Activated T-cell treated with anti-CD3 and anti-CD28 coated beads, Interleukin-2, amount 50 U/mL, for 48 hours (primary cell): ENCODE data around the gene EPRS1.
A peak's percentile ranks its signal among the peaks of the same experiment; 100 is the strongest.
"Not testable (repeated sequence)": the region's sequence is repeated elsewhere in the genome, so short reads cannot be mapped to it uniquely, and the experiment has no call there.

Source experiments
- DNase-seq, 2 experiments: peaks; one replicate each; pipeline ENCODE4 v3.0.0-alpha.2; 2020

The EPRS1 gene

DNA sequence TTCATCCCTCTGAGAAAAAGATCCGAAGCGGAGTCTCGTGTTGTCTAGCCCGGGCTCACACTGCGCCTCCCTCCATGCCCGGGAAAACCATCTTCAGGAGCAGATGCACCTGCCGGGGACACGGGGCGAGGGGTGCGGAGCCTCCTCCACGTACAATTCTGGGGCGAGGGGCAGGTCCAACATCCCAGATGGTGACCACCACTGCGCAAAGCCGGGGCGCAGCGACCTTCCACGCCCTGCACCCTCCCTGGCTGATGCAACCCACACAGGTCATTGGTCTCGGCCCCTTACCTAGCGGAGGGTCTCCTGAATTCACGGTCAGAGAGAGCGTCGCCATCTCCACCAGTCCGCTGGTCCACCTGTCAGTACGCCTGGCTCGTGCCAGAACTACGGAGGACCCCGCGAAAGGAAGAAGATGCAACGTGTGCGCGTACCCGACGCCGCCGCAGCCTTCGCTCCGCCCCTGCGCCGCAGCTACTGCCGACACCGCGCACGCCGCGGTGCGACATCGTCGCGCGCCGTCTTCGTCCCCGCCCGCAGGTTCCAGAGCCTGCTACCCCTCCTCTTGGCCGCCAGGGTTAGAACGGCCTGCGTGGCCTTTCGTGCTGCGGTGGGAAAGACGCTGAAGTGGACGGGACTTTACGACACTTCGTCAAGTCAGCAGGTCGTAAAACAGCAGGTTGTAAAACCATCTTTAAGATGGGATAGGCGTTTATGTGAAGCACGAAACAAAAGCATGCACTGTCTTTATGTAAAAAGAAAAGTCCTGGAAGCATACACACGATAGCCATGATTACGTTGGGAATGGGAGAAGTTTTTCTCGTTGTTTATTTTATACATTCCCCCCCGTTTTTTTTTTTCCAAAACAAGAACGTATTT, at the start of gene EPRS1:
EPRS1 (minus strand) TSS at position 454 of the 879 bp plus-strand sequence; CDS start at position 337, 117 bp downstream.
- peak; percentile 91 to 95 for DNase-seq

DNA sequence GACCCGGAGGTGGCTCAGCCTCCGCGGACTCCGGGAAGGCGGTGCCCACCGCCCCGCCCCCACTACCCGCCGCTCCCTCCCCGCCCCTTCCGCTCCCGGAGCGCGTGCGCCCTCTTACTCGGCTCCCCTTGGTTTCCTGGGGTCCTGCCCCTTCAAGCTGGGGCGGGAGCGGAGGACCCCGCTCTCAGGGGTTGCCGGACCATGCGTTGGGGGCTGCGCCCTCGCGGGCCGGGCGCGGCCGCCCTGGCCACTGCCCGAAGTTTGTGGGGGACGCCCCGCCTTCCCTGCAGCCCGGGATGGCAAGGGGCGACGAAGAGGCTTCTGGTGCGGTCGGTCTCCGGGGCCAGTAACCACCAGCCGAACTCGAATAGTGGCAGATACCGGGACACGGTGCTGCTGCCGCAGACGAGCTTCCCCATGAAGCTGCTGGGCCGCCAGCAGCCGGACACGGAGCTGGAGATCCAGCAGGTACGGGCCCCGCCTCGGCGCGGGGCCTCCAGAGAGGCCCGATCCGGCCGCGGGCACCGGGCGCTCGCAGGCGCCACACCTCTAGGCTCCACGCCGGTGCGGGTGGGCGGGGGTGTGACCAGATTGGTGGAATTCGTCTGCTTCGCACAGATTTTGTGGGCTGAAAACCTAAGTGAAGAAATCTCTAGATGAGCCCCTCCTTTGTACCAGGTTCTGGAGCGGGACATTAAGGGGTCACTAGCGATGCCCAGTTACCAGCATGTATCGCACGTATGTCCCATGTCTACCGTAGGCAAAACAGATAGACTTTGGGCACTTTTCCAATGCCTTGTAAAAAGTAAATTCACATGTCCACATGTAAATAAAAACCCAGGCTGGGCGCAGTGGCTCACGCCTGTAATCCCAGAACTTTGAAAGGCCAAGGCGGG, 48.0 kb upstream of the EPRS1 start, which contains the start of gene IARS2:
IARS2 (plus strand) TSS at position 117 of the 896 bp plus-strand sequence; CDS start at position 202, 85 bp downstream.
- peak; percentile 92 to 94 for DNase-seq

DNA sequence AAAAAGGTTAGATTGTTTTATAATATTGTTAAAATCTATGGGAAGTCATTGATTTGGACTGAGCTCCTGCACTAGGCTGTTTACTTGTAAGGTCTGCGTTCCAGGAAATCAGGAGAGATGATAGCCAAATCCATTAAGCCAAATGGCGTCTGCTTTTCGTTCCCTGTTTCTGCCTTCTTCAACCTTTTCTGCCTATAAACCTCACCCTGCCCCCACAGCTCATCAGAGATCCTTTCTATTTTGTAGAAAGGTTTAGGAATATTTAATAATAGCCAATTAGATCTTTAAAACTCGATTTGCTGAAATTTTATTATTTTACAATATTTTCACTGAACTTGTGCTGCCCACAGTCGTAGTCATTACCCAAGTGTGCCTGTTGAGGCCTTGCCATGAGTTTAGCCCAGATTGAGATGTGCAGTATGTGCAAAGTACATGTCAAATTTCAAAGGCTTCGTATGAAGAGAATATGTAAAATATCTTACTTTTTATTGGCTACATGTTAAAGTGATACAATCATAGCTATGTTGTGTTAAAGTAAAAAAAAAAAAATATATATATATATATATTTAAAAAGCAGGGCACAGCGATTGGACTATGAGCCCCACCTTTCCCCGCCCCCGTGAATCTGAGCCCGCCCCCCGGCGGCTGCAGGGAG, 47.2 kb upstream of the EPRS1 start:
- DNase-seq, result no peak

DNA sequence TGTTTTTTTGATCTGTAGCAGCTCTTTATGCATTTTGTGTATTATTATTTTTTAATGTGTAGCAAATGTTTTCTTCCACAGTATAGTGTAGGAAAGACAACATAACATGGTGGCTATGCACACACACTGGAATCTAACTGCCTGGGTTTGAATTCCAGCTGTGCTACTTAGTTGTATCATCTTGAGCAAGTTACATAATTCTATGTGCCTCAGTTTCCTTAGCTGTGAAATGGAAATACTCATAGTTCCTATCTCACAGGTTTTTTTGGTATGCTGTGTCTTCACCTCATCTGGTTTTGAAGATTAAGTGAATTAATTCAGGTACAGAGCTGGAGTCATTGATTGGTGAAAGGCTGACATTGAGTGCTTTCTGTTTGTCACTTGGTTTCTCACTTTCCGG, 46.4 kb upstream of the EPRS1 start:
- no peak for DNase-seq

DNA sequence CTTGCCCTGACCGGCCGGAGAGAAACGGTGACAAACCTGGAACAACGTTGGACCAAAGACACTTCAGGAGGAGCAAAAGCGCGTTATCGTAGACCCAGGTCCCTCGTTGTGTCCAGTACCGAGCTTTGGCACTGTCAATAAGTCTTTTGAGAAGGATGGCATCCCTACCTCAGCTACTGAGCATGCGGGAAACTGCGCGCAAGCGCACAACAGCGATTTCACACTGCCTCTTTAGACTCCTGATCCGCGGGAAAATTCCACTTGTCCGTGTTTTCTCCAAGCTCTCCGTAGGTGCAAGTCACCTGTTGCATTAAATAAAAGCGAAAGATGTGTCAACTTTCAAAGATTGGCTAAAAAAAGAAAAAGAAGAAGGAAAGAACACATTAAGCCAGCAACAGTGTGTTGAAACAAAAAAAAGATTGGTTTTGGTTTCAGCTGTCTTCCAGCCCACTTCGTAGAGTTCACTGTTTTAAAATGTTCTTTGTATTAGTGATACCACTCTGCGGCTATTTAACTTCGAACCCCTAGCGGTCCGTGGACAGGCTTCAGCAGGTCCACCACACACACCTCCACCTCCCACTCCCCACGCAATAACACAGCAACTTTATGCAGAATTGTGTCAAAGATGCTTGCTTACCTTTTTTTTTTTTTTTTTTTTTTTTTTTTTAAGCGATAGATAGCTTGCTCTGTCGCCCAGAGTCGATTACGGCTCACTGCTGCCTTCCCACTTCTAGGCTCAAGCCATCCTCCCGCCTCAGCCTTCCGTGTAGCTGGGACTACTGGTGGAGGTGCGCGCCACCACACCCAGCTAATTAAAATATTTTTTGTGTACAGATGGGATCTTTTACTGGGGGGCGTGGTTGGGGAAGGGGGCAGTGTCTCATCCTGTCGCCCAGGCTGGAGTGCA, 43.6 kb upstream of the EPRS1 start, which contains the start of gene BPNT1:
BPNT1 (minus strand) TSS at position 139 of the 907 bp plus-strand sequence. CDS start 9,942 bp downstream, outside the sequence.
- DNase-seq, result peak; percentile 98 to 99

DNA sequence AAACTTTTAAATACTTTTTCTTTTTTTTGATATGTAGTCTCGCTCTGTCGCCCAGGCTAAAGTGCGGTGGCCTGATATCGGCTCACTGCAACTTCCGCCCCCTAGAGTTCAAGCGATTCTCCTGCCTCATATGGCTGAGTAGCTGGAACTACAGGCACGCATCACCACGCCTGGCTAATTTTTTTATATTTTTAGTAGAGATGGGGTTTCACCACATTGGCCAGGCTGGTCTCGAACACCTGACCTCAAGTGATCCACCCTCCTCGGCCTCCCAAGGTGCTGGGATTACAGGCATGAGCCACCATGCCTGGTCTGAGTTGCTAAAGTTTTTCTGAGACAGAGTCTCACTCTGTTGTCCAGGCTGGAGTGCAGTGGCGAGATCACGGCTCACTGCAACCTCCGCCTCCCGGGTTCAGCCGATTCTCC, 40.0 kb upstream of the EPRS1 start:
- DNase-seq, result not testable (repeated sequence)

DNA sequence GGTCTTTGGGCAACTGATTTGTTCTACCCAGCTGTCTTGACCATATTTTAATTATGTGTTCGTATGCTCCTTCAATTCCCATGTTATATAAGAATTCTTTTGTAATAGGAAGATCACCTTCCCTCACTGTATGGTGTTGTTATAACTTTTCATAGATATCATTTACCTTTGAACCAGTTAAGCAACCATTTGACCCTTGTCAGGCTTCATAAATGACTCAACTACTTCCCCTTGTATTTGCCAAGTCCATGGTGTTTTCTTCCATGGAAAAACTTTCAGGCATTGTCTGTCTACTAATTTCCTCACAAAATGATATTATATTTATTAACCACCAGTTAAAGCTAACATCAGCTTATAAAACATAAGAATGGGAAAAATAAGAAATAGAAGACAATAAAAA, 38.2 kb upstream of the EPRS1 start:
- no peak for DNase-seq

DNA sequence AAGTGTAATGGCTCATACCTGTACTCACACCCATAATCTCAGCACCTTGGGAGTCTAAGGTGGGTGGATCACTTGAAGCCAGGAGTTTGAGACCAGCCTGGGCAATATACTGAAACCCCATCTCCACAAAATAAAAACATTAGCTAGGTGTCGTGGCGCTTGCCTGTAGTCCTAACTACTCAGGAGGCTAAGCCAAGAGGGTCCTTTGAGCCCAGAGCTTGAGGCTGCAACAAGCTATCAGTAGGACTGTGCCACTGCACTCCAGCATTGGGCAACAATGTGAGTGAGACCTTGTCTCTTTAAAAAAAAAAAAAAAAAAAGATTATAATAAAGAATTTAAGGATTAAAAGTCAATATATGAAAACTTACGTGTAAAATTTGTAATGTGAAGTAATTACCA, 31.6 kb upstream of the EPRS1 start:
- no peak for DNase-seq

DNA sequence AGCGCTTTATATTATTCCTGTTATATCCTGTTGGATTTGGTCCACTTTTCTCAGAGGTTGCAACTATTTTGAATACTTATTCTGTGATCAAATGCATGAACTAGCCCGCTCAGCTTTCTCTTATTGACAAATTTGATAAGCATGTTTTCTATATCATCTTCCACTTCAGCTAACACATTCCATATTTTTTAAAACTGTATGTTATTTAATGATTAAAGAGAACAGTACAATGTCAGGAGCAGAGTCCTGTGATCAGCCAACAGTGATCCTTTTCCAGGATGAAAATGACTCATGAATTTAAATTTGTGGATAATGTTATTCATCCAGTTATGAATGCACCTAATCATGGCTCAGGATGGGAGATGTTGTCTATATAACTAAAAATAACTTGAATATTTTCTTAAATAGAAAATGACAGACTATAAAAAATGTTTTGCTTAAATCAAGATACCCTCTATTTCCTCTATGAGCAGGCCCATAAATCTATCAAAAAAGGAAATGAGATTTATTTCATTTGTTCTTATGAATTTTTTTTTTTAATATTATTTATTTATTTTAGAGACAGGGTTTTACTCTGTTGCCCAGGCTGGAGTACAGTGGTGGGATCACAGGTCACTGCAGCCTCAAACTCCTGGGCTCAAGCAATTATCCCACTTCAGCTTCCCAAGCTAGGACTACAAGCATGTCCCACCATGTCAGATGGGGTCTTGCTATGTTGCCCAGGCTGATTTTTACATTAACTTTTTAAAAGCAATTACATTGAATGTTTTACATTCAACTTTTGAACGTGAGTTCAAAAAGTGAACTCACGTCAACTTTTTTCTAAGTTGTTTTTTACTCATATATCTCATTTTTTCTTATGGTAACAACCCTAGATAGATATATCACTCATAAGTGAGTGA, 30.8 kb upstream of the EPRS1 start:
- DNase-seq, result no peak

DNA sequence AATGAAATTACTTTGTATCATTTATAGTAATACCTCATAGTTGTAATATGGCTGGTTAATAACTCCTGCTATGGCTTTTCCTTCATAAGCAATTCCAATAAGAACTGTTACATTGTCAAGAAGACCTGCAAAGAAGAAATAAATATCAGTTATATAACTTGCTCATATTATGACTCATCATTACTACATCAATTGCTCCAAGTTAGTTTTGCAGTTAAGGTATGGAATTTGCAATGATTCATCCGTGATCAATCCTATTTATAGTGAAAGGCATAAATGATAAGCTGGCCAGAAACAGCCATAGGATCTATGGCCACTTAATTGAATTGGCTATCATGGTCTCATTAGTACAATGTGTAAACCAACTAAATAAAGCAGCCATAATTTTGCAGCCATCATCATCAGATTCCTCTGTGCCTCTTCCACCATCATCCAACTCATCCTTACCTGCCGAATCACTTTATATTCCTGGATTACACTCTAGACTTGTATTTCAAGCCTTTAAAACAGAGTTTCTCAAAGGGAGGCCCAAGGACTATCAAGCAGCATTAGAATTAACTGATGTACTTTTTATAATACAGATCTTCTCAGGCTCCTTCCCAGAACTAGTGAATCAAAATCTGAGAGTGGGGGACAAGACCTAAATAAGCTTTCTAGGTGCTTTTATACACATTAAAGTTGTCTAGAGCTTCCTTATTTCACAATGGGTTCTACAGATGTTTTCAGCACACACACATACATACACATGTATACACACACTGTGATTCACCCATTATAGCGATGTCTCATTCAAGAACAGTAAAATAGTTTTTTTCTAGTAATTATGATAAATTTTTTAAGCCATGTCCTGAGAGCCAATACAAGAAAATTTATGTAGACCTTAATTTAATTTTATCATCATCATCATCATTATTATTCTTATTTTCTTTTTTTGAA, 21.2 kb upstream of the EPRS1 start:
- DNase-seq, result no peak

DNA sequence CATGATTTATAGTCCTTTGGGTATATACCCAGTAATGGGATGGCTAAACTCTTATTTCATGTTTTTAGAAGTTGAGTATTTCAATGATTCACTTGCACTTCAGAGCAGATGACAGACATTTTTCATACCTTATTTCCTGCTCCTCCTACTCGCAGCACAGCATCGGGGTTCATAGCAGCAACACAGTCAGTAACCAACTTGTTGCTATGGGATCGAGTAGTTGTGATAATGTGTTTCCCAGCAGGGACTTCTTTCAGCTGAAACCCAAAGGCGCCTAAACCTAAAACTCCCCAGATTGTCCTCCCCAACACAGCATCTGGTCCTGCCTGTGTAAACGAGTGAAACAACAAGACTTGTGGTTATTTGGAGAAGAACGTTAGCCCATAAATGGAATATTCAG, 16.3 kb upstream of the EPRS1 start:
- no peak for DNase-seq

DNA sequence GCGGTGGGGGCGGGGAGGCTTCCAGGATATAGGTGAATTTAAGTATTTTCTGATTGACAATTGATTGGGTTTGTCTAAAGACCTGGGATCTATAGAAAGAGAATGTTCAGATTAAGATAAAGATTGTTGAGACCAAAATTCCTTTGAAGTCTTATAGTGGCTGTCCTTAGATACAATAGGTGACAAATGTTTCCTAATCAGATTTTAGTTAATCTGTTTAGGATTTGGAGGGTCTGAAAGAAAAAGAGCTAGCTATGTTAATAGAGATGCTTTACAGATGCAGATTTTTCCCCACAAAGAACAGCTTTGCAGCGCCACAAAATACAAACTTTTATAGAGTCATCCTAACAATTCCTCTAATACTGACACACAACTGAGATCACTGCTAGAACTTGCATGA, 14.6 kb upstream of the EPRS1 start:
- DNase-seq, result no peak

DNA sequence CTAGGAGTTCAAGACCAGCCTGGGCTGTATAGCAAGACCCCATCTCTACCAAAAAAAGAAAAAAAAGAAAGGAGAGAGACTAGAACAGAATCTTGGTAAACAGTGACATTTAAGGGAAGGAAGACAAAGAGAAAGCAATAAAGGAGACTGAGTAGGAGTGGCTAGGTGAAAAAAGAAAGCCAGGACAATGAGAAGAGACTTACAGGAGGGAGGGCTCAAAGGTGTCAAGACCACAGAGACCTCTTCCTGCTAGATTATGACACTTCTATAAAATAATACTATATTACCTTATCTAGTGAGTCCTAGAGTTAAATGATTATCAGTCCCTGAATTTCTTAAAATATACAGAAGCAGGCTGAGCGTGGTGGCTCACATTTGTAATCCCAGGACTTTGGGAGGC, 10.1 kb upstream of the EPRS1 start:
- DNase-seq, result no peak

DNA sequence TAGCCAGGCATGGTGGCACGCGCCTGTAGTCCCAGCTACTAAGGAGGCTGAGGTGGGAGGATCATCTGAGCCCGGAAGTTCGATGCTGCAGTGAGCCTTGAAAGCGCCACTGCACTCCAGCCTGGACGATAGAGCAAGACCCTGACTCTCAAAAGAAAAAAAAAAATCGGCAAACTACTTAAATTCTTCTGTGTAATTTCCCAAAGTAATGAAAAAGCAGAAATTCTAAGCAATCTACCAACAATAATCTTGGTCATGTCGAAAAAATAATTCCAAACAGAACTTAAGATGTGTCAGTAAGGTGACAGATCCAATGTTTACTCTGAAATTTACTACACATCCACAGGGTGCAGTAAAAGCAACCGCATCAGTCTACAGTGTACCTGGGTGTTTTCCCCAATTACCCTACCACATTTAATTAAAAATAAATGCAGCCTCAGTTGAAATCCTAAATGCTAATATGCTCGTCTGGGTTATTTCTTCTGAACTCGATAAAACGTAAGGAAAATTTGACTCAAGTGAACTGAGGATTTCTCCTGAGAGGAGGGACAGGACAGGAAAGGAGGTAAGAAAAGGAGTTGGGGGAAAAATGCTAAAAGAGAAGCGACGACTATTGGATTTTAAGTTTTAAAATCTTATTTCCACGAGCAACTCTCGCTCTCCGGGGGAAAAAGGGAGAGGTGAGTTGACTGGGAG, 801 bp downstream of the EPRS1 start:
- DNase-seq, result no peak

DNA sequence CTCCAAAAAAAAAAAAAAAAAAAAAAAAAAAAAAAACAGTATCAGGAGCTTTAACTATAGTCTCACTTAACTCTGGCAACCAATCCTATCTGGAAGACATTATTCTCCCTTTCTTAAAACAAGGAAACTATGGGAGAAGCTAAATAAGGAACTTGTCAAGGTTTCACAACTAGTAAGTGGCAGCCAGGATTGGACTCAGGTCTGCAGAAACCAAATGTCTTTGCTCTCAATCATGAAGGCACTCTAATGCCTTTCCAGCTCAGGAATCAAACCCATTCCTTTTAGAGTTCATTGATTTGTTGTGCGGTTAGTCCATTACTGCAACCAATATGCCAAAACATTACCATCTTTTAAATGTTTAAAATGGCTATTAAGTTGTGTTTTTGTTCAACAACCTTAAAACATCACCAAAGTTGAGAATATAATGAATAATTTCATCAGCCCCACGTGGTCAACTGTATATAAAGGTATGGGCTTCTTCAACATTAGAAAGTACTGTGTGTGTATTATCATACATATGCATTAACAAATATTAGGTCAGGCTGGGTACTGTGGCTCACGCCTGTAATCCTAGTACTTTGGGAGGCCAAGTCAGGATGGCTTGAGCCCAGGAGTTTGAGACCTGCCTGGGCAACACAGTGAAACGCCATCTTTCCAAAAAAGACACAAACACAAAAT, 1.5 kb downstream of the EPRS1 start:
- no peak for DNase-seq

DNA sequence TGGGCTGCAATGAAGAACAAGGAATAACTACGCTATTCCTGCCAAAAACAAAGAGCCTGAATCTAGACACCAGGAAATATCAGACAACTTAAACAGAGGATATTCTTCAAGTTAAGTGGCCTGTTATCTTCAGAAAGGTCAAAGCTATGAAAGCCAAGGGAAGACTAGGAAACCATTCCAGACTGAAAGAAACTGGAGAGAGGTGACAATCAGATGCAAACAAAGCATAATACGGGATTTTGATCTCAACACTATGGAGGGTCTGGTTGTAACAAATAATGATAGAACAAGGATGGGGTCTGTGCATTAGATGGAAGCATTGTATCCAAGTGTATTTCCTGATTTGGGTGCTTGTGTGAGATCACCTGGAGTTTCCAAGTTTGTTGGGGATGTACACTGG, 2.7 kb downstream of the EPRS1 start:
- no peak for DNase-seq

DNA sequence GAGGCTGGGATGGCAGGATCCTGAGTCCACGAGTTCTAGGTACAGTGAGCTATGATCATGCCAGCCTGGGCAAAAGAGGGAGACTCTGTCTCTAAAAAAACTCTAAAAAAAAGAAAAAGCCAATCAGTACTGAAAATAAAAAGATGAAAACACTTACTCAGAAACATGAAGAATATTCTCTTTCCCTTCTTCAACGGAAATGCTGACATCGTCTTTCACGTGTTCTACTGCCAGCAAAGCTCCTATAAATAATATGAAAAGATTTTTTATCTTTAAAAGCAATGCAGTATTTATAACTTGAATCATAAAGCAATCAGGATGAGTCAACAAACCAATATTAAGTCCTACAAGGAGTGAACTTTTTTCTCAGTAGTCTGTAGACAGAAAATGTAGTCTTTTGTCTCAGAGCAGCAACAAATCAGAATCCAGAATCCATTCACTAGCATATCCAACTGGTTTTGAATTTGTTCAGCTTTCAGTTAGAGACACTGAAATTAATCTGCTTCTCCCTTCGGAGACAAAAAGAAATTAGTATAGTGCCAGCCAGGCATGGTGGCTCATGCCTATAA, 6.2 kb downstream of the EPRS1 start:
- DNase-seq, result no peak

DNA sequence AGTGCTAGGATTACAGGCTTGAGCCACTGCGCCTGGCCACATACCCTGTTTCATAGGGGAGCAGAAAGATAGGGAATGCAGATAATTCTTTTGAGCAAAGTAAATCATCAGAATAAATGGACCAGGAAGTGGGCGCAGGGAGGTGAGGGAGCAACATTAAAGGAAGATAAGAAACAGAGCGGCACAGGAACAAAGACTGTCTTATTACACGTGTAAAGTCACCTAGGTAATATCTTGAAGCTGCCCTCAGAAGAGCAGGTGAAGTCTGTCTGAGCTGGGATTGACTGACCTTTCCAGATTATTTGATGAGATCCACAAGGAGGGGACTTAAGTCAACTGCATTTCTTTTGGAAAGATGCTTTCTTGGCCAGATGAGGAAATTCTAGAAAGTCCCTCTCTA, 7.7 kb downstream of the EPRS1 start:
- DNase-seq, result no peak
